Transverse colon (tissue), 4 donors: ENCODE measurements around the gene LCE7A. TPM values are rescaled to one million over a fixed set of nuclear protein-coding genes. Genes with fewer than 3 reads are reported as not detected.

ENCODE experiments used
- DNase-seq: peaks from one replicate; pipeline ENCODE4 v3.0.0-alpha.2; 2019
- H3K27ac ChIP-seq, 4 donors: fragments of 200-600 bp; sonication (generic); 2 replicates each; pipeline ENCODE4 v1.5.1; 2016 to 2018; ENCODE audit warnings: inconsistent platforms in 4 of 4
- H3K27me3 ChIP-seq: fragments of 200-600 bp; sonication (generic); 2 replicates; pipeline ENCODE4 v1.5.1; 2017; ENCODE audit warnings: inconsistent platforms
- H3K36me3 ChIP-seq, 4 donors: fragments of 200-600 bp; sonication (generic); 2 replicates each; pipeline ENCODE4 v1.5.1; 2017 to 2019; ENCODE audit warnings: inconsistent platforms in 4 of 4
- H3K4me1 ChIP-seq, 4 donors: fragments of 200-600 bp; sonication (generic); 2 replicates each; pipeline ENCODE4 v1.5.1; 2017 to 2020; ENCODE audit warnings: inconsistent platforms in 4 of 4
- H3K4me3 ChIP-seq, 4 donors: fragments of 200-600 bp; sonication (generic); 1 replicate in 1 of 4; 2 replicates in 3 of 4; pipeline versions ENCODE4 v1.5.1 to v1.6.1; 2017 to 2019; ENCODE audit warnings: inconsistent platforms in 4 of 4
- H3K9me3 ChIP-seq, 2 donors: fragments of 200-600 bp; sonication (generic); 2 replicates each; pipeline ENCODE4 v1.5.1; 2017 to 2019; ENCODE audit warnings: inconsistent platforms in 2 of 2
- CTCF ChIP-seq, 5 experiments: fragments of 200-600 bp in 3 of 5; fragments of 450-650 bp in 2 of 5; sonication (generic) in 3 of 5; IDR thresholded peaks; 1 replicate in 2 of 5; 2 replicates in 3 of 5; pipeline ENCODE4 v1.5.1; 2016 to 2017; ENCODE audit warnings: antibody characterized with exemption in 5 of 5, inconsistent platforms in 3 of 5, mild to moderate bottlenecking in 2 of 5, moderate library complexity in 1 of 5
- EP300 ChIP-seq: sonication (generic); formaldehyde crosslinking; IDR thresholded peaks from one replicate; pipeline ENCODE4 v1.6.1; 2017; ENCODE audit warnings: antibody characterized with exemption, low read depth
- POLR2A ChIP-seq: fragments of 450-650 bp; IDR thresholded peaks from one replicate; pipeline ENCODE4 v1.6.1; 2016; ENCODE audit warnings: antibody characterized with exemption, mild to moderate bottlenecking, moderate library complexity
- POLR2AphosphoS5 ChIP-seq, 3 donors: sonication (generic); formaldehyde crosslinking; IDR thresholded peaks; one replicate each; pipeline ENCODE4 v1.6.1; 2016; ENCODE audit warnings: antibody characterized with exemption in 3 of 3
- WGBS, 2 donors: methylation state at CpG; one replicate each; pipeline ENCODE4 v1.1.5; 2018; ENCODE audit warnings: low coverage in 1 of 2; 5-methylcytosine and 5-hydroxymethylcytosine counted together
- in situ Hi-C, 4 donors: fragments of 200-750 bp; cut with MboI; loops; one replicate each; pipeline versions ENCODE4 v1.15.0 to v1.15.1; 2017; ENCODE audit warnings: low sequenced_read_pairs in 3 of 4, low pct_ligation_motif_present in 1 of 4, low pct_unique_long_range_greater_than_20kb in 1 of 4
- intact Hi-C: fragments of 100-400 bp; cut with DNase I; formaldehyde crosslinking; loops from one replicate; pipeline ENCODE4 v1.15.1; 2023; ENCODE audit warnings: low total_unique reads
- total RNA-seq, 4 donors: library from RNA; depleted of rRNA; stranded (reverse); fragments of >200 nt; gene quantifications; one replicate each; pipeline ENCODE4 v1.1.0, GENCODE V29; 2016

Gene LCE7A
- total RNA-seq, 4 donors from 2014 or later: not detected

- 86% methylated on average over 3 of the region's 3 CpGs; no CpG with 5 or more reads in 1 of the 2 donors for whole genome bisulfite sequencing, 2 donors
These were observed 17.2 kb upstream of the LCE7A start, which contains the start of gene LCE6A for GRCh38 chr1:152842556-152842955. TSS of gene LCE6A (plus strand) at chr1:152842856. CDS start at chr1:152843521, 665 bp downstream.

DNA sequence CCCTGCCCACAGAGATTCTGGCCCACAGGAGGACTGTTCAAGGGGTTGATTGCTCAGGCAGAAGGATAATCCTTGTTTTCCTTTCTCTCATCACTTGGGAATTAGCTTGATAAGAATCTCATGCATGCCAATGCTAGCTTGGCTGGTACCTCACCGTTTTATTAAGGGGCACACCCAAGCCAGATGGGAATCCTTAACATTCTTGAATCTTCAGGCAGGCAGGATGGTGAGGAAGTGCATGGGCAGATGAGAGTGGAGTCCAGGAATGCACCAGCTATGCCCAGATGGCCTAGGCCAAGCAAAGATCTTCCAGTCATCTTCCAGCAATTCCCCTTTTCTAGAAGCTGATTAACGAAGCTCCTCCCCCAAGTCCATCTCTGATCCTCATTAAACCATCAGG is 4.1 kb upstream of the LCE7A start:
- in situ Hi-C loops (loop anchor here in 1 of 4 donors (25.0 kb wide), 1 partner anchor 357 kb away; the partner anchor contains the start of genes LELP1 and PRR9), intact Hi-C loops (no loop called here)
- WGBS, 2 donors: 52 to 67% methylated on average over 1 to 2 of the region's 2 CpGs
- H3K27me3 ChIP-seq: no peaks in the 10 kb centered on the region
- no peak for TF ChIP-seq POLR2A
- H3K36me3 ChIP-seq: no peaks in the 10 kb centered on the region
- DNase-seq: no peak
- no peak overlapping the region for H3K4me3 ChIP-seq
- H3K27ac ChIP-seq: no peak overlapping the region
- no peaks in the 10 kb centered on the region for H3K4me1 ChIP-seq
- H3K9me3 ChIP-seq: no peaks in the 10 kb centered on the region

More at GRCh38 chr1:152842556-152842955, 17.2 kb upstream of the LCE7A start, which contains the start of gene LCE6A:
- H3K9me3 ChIP-seq: no peaks in the 10 kb centered on the region
- TF ChIP-seq POLR2A (no peak), EP300 (no peak), POLR2AphosphoS5 (IDR thresholded peaks at IDR 0.05) (no peak), CTCF (IDR thresholded peaks at IDR 0.05) (no peak)
- no peak within 1 kb of the TSS for H3K4me3 ChIP-seq
- H3K27me3 ChIP-seq: no peaks in the 10 kb centered on the region
- no peaks in the 10 kb centered on the region for H3K4me1 ChIP-seq
- DNase-seq: no peak
- intact Hi-C loops: no loop called here
- in situ Hi-C loops: no loop called here
- H3K27ac ChIP-seq: no peak within 1 kb of the TSS
- H3K36me3 ChIP-seq: no peaks in the 10 kb centered on the region

DNA sequence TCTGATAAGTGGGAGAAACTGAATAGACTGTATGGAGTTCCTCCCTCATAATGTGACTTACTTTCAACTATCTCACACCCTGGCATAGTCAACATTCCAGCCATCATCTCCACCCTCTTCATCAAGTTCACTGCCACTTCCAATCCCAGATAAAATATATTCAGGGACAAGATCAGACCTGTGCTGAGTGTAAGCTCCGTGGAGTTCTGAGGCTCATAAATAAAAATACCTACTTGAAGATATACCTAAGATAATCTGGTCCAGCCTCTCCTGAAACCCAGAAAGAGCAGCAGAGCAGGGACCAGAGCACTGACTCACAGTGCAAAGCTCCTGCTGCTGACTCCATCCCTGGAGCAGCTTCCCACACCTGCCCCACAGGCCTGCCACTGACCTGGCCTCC is 1.7 kb upstream of the LCE7A start:
- intact Hi-C loops: no loop called here
- Histone ChIP-seq H3K9me3 (no peaks in the 10 kb centered on the region), H3K36me3 (no peaks in the 10 kb centered on the region), H3K27ac (no peak overlapping the region), H3K27me3 (no peaks in the 10 kb centered on the region), H3K4me1 (no peaks in the 10 kb centered on the region), H3K4me3 (no peak overlapping the region)
- WGBS, 2 donors: 73% methylated on average over 1 of the region's 1 CpG; no CpG with 5 or more reads in 1 of the 2 donors
- DNase-seq: no peak
- in situ Hi-C loops: loop anchor here in 1 of 4 donors (25.0 kb wide), 1 partner anchor 354 kb away; the partner anchor contains the start of genes LELP1 and PRR9
- TF ChIP-seq EP300 (no peak), POLR2AphosphoS5 (IDR thresholded peaks at IDR 0.05) (no peak), POLR2A (no peak), CTCF (IDR thresholded peaks at IDR 0.05) (no peak)

- TF ChIP-seq POLR2A (no peak), EP300 (no peak), CTCF (IDR thresholded peaks at IDR 0.05) (no peak), POLR2AphosphoS5 (IDR thresholded peaks at IDR 0.05) (no peak)
- WGBS, 2 donors: 67 to 75% methylated on average over 3 of the region's 3 CpGs
- Histone ChIP-seq H3K27ac (no peak overlapping the region), H3K4me3 (no peak overlapping the region), H3K27me3 (no peaks in the 10 kb centered on the region), H3K4me1 (no peaks in the 10 kb centered on the region), H3K36me3 (no peaks in the 10 kb centered on the region), H3K9me3 (no peaks in the 10 kb centered on the region)
- intact Hi-C loops: no loop called here
- no peak for DNase-seq
- in situ Hi-C loops: loop anchor here in 1 of 4 donors (25.0 kb wide), 1 partner anchor 352 kb away; the partner anchor contains the start of genes LELP1 and PRR9
These were observed 333 bp downstream of the LCE7A start for GRCh38 chr1:152860129-152860528.

- 40 to 70% methylated on average over 1 to 4 of the region's 4 CpGs for WGBS, 2 donors
- in situ Hi-C loops: loop anchor here in 1 of 4 donors (25.0 kb wide), 1 partner anchor 351 kb away; the partner anchor contains the start of genes LELP1 and PRR9
- DNase-seq: no peak
- H3K27ac ChIP-seq: no peak overlapping the region
- intact Hi-C loops: no loop called here
- H3K9me3 ChIP-seq: no peaks in the 10 kb centered on the region
- TF ChIP-seq CTCF (IDR thresholded peaks at IDR 0.05) (no peak), POLR2A (no peak), POLR2AphosphoS5 (IDR thresholded peaks at IDR 0.05) (no peak), EP300 (no peak)
- H3K27me3 ChIP-seq: no peaks in the 10 kb centered on the region
- H3K4me3 ChIP-seq: no peak overlapping the region
- H3K4me1 ChIP-seq: no peaks in the 10 kb centered on the region
- no peaks in the 10 kb centered on the region for H3K36me3 ChIP-seq
These were observed 1.6 kb downstream of the LCE7A start for GRCh38 chr1:152861374-152861773.
